ENCODE data around the gene IQCE.

IQCE gene

GRCh38 chr7:2650451-2650850 is 91.7 kb downstream of the IQCE start:
- Mint-ChIP-seq H3K4me3 (no peak overlapping the region), H3K27me3 (no peaks in the 10 kb centered on the region), H3K4me1 (peaks cover 15% of the 10 kb centered on the region), H3K27ac (no peak overlapping the region), H3K9me3 (no peaks in the 10 kb centered on the region)
- no peak for DNase-seq
- ATAC-seq = no peak

- Mint-ChIP-seq H3K4me3 (no peak overlapping the region), H3K27ac (no peak overlapping the region), H3K4me1 (peaks cover 6% of the 10 kb centered on the region), H3K27me3 (no peaks in the 10 kb centered on the region), H3K9me3 (no peaks in the 10 kb centered on the region)
- ATAC-seq (no peak), DNase-seq (no peak)
These were observed 92.6 kb downstream of the IQCE start for GRCh38 chr7:2651336-2651735.

GRCh38 chr7:2651847-2652735 is 93.3 kb downstream of the IQCE start:
- Mint-ChIP-seq H3K4me3 (no peak overlapping the region), H3K27ac (no peak overlapping the region), H3K27me3 (no peaks in the 10 kb centered on the region), H3K4me1 (peaks cover 6% of the 10 kb centered on the region), H3K9me3 (no peaks in the 10 kb centered on the region)
- no peak for DNase-seq
- ATAC-seq = no peak

DNA sequence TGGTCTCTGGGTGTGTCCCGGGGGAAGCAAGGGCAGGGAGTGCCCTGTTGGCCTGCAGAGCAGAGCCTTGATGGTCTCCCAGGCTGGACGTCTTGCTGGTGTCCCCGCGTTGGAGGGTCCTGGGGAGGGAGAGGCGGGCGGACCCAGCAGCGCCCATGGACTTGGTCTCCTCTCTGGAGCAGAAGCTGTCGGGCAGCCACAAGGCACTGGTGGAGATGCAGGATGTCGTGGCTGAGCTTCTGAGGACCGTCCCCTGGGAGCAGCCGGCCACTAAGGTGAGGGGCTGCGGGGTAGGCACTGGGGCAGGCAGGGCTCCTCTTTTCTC is 93.9 kb downstream of the IQCE start:
- no peak for ATAC-seq
- DNase-seq = no peak
- Mint-ChIP-seq H3K4me3 (no peak overlapping the region), H3K4me1 (peaks cover 6% of the 10 kb centered on the region), H3K27me3 (no peaks in the 10 kb centered on the region), H3K9me3 (no peaks in the 10 kb centered on the region), H3K27ac (no peak overlapping the region)

DNA sequence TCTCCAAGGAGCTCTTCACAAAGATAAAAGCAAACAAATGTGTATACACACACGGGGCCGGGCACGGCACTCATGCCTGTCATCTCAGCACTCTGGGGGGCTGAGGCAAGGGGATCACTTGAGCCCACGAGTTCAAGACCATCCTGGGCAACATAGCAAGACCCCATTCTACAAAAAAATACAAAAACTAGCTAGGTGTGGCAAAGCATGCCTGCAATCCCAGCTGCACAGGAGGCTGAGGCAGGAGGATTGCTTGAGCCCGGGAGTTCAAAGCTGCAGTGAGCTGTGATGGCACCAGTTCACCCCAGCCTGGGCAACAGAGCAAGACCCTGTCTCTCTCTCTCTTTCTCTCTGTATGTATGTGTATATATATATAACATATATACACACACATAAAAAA is 95.3 kb downstream of the IQCE start:
- no peak overlapping the region for H3K4me3 Mint-ChIP-seq
- no peaks in the 10 kb centered on the region for H3K4me1 Mint-ChIP-seq

GRCh38 chr7:2655870-2656614 is 97.3 kb downstream of the IQCE start:
- ATAC-seq (no peak), DNase-seq (no peak)
- H3K27me3 Mint-ChIP-seq = no peaks in the 10 kb centered on the region
- H3K27ac Mint-ChIP-seq = no peak overlapping the region
- no peak overlapping the region for H3K4me3 Mint-ChIP-seq
- H3K4me1 Mint-ChIP-seq = no peaks in the 10 kb centered on the region
- H3K9me3 Mint-ChIP-seq = no peaks in the 10 kb centered on the region

More for the DNA sequence above, 95.3 kb downstream of the IQCE start:
- Mint-ChIP-seq H3K27ac (no peak overlapping the region), H3K9me3 (no peaks in the 10 kb centered on the region), H3K27me3 (no peaks in the 10 kb centered on the region)
- no peak for ATAC-seq
- DNase-seq = no peak

- H3K9me3 Mint-ChIP-seq = no peaks in the 10 kb centered on the region
- ATAC-seq = no peak
- H3K4me3 Mint-ChIP-seq = no peak overlapping the region
- H3K27ac Mint-ChIP-seq = peak overlapping the region in 1 of 2 donors; percentile 16
- no peak for DNase-seq
- no peaks in the 10 kb centered on the region for H3K4me1 Mint-ChIP-seq
- no peaks in the 10 kb centered on the region for H3K27me3 Mint-ChIP-seq
These were observed 98.4 kb downstream of the IQCE start for GRCh38 chr7:2657208-2657607.

GRCh38 chr7:2657920-2658671 is 99.3 kb downstream of the IQCE start:
- Mint-ChIP-seq H3K27ac (no peak overlapping the region), H3K4me3 (no peak overlapping the region), H3K27me3 (no peaks in the 10 kb centered on the region), H3K4me1 (no peaks in the 10 kb centered on the region), H3K9me3 (no peaks in the 10 kb centered on the region)
- no peak for DNase-seq
- ATAC-seq = no peak

DNA sequence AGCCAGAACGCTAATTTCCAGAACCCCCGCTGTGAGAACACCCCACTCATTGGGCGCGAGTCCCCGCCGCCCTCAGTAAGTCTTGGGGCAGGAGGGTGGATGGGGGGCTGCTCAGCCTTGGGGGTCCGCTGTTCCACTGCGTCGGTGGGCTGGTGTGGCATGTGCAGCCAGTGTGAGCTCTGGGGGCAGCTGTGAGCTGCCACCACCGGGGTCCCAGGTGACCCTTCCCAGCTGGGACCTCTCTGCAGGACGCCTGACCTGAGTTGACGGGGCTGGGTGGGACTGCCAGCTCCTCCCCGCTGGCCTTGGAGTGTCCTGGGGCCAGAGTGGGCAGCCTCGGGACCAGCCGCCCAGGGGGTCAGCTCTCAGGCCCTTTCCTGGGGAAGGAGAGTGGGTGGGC is 100.2 kb downstream of the IQCE start:
- Mint-ChIP-seq H3K4me3 (no peak overlapping the region), H3K4me1 (no peaks in the 10 kb centered on the region), H3K9me3 (no peaks in the 10 kb centered on the region), H3K27ac (no peak overlapping the region), H3K27me3 (no peaks in the 10 kb centered on the region)
- ATAC-seq (no peak), DNase-seq (no peak)

DNA sequence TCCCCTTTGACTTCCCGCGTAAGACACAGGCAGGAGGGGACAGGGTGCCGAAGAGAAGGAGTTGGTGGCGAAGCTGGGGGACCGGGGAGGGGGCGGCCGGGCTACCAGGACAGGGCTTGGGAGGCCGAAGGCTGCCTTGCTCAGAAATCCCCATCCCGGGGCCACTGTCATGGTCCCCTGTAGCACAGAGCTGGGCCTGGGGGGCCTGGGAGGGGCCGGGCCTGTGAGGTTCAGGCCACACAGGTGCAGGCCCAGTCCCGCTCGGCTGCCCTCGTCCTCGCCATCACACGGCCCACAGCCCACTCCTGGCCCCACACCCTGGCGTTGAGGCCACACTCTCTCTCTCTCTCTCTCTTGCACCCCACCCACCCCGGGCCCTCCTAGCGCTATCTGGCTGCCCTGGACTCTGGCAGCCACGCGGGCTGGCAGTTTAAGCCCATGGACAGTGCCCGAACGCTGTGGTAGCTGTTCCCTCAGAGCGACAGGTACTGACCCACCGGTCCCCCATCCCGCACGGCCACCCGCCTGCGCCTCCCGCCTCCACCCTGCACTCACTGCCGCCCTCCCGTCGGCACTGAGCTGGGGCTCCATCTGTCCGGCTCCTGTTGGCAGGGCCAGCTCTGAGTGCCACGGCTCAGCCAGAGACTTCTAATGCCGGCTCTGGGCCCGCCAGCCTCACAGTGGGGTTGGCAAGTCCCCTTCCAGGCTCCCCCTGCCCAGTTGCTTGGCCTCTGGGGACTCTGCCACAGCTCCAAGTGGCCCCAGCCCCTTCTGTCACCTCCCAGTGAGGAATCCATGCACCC is 101.0 kb downstream of the IQCE start:
- no peak overlapping the region for H3K4me3 Mint-ChIP-seq
- H3K9me3 Mint-ChIP-seq = no peaks in the 10 kb centered on the region

DNA sequence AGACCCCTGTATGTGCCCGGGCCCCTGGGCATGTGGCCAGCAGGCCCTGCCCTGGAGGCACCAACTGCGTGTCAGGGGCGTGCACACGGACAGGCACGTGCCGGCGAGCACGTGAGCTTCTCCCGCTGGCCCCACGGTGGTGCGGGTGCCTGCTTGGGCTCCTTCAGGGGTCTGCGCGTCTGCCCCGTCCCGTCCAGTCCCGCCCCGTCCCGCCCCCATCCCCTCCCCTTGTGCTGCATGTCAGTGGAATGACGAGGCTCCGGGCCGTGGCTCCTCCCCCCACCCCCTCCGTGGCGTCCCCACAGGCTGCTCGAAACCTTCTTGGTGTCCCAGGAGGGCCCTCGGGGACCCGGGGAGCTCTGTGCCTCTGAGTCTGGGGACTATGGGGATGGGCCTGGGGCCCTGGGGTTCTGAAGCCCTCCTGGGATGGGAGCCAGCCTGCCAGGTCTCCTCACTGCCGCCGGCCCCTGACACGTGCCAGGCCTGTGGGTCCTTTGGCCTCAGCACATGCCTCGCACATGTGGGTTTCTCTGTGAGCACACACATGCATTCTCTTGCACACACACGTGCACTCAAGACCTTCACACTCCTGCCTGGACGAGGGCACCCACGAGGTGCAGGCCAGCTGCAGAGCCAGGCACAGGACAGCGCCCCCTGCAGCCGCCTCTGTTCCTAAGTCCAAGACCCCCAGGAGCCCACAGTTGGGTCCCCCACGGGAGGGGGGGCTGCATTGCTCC is 101.7 kb downstream of the IQCE start:
- Mint-ChIP-seq H3K27ac (peak overlapping the region in 1 of 2 donors; percentile 67), H3K4me3 (no peak overlapping the region), H3K4me1 (peaks cover 4% of the 10 kb centered on the region), H3K27me3 (peaks cover 4% of the 10 kb centered on the region), H3K9me3 (no peaks in the 10 kb centered on the region)
- DNase-seq = no peak
- no peak for ATAC-seq

More for the DNA sequence above, 101.0 kb downstream of the IQCE start:
- Mint-ChIP-seq H3K4me1 (no peaks in the 10 kb centered on the region), H3K27ac (peak overlapping the region in 1 of 2 donors; percentile 84), H3K27me3 (no peaks in the 10 kb centered on the region)
- no peak for DNase-seq
- peak; percentile 4 for ATAC-seq

DNA sequence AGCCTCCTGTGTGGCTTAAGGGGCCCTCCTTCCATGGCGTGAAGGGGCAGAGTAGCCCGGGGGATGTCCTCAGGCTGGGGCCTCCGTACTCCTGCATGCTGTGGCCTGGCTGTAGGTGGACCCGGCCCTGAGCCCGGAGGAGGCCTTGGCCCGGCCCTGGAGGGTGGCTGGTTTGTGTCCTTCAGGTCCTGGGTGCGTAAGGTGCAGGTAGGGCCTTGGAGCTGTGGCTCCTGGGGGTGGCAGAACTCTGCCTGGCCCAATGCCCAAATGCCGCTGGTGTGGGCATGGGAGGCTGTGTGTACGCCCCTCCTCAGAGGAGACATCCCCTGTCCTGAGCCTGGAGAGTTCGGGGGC is 102.3 kb downstream of the IQCE start:
- H3K27ac Mint-ChIP-seq = no peak overlapping the region
- H3K27me3 Mint-ChIP-seq = peaks cover 5% of the 10 kb centered on the region
- H3K4me3 Mint-ChIP-seq = no peak overlapping the region
- DNase-seq = no peak
- ATAC-seq = no peak
- peaks cover 5% of the 10 kb centered on the region for H3K4me1 Mint-ChIP-seq
- H3K9me3 Mint-ChIP-seq = no peaks in the 10 kb centered on the region

GRCh38 chr7:2661602-2662272 is 103.0 kb downstream of the IQCE start:
- peaks cover 5% of the 10 kb centered on the region for H3K27me3 Mint-ChIP-seq
- no peak overlapping the region for H3K27ac Mint-ChIP-seq
- peak overlapping the region in 1 of 2 donors; percentile 24 for H3K4me3 Mint-ChIP-seq
- peak; percentile 36 for ATAC-seq
- peaks cover 5% of the 10 kb centered on the region for H3K4me1 Mint-ChIP-seq
- no peak for DNase-seq
- no peaks in the 10 kb centered on the region for H3K9me3 Mint-ChIP-seq
